GM18507 (cell line): ENCODE results near the gene HPS4.
"Not testable (repeated sequence)": the region's sequence is repeated elsewhere in the genome, so short reads cannot be mapped to it uniquely, and the experiment has no call there.

Experiments used
- DNase-seq: peaks from one replicate; pipeline ENCODE4 v3.0.0; 2011; ENCODE audit warnings: low read depth; ENCODE audit not compliant: insufficient read length; ENCODE audit errors: extremely low spot score
- FAIRE-seq: peaks from 2 replicates; lab custom pipeline; 2011; peaks lifted over from hg19 to GRCh38; lab: Jason Lieb, UNC

HPS4 gene

DNA sequence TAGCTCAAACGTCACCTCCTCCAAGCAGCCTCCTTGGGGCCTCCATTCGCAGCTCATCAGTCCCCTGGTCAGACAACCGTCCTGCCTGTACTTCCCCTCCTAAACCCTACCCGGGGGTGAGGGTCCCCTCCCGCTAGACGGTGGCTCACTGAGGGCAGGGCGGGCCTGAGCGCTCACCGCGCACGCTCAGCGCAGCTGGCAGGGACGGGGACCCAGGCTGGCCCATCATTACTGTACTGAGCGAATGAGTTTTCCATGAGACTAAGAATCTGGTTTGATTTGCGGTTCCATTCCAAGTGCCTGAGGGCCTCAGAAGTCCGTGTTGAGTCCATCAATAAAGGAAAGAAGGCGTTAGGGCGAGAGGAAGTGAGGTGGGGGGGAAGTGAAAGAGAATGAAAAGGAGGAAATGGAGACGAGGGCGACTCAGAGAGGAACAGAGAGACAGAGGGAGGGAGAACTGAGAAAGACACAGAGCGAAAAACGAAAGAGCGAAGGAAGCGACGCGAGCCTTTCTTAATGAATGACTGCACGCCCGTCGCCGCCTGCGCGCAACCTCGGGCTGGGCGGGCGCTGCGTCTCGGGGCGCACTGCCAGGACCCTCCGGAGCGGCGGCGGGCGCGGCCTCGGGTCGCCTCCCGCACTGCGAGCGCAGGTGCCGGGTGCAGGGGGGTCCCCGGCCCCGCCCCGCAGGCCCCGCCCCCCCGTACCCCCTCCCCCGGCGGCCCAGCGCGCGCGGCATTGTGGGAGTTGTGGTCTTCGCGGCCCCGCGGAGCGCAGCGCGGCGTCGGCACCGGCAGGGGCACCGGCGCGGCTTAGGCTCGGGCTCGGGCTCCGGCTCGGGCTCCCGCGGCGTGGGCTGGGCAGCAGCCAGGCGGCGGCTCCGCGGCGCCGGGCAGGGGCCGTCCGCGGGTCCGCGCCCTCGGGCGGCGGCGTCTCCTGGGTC, 54.8 kb downstream of the HPS4 start, which contains the start of gene ASPHD2:
ASPHD2 (plus strand) TSS at position 746 of the 943 bp plus-strand sequence. CDS start 4,356 bp downstream, outside the sequence.
- FAIRE-seq (peak; percentile 99), DNase-seq (peak; percentile 67)

DNA sequence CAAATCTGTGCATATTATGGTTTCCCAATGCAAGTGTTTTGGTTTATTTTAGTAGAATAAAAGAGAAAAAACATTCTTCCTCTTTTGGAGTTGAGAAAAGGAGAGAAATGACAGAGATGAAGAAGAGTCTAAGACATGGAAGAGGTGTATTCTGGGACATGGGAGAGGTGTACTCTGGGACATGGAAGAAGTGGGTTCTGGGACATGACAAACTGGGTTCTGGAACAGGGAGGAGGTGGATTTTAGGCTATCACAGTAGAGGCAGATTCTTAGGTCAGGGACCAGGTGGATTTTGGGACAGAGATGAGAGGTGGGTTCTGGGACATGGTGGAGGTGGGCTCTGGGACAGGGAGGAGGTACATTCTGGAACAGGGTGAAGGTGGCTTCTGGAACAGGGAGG, 56.7 kb downstream of the HPS4 start:
- DNase-seq, result no peak
- no peak for FAIRE-seq

DNA sequence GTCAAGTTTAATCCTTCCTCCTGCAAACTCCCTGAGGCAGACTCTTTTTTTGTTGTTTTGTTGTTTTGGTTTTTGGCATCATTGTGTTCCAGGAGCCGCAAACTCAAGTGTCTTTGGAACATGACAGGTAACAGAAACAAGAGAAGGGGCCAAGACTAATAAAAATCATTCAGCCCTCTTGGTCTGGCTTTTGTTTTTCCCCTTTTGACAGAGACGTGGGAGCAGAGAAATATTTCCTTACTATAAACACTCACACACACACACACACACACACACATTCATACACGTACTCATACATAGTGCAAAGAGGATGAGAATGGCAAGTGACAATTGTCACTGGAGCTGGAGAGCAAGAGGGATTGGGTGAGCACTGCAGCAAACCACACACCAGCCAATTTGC, 65.0 kb downstream of the HPS4 start:
- no peak for FAIRE-seq
- no peak for DNase-seq

DNA sequence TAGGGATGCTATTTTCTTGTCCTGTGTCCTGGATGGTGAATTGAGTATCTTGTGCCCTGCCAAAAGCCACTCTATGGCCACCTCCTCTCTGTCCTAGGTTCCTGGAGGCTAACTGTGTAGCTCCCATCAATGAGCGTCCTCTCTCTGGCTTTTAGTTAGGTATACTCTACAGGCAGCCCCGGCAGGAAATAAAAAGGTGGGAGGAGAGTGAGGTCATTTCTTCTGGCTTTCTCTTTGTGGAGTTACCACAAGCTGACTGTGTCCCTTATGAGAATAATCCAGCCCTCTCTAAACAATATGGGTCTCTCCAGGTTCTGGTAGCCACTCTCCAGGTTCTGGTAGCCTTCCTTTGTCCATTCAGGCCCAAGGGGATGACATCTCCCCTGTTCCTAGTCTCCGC, 66.2 kb downstream of the HPS4 start:
- no peak for FAIRE-seq
- DNase-seq, result no peak

DNA sequence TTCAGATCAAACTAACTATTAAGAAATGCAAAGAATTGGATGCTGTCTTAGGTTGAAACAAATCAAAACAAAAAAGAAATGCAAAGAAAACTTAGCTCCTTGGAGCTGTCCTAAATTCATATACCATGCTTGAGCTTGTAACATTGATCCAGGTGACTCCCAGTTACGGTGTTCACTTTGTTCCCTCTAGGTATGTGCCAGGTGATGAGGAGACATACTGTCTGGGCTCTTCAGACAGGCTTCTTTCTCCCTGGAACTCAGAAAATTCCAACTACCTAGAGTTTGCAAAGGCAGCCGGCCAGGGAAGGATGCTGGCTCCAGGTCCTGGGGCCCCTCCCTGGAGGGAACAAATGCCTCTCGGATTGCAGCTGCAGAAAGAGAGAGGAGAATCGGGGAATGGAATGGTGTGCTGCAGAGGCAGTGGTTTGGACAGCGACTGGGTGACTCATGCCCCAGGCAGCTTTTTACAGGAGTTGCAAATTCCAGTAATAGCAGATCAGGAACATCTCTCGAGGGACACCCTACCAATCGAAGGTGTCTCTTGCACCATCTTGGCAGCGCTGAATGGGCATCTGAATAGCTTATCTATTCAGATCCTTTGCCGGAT, 66.8 kb downstream of the HPS4 start:
- no peak for FAIRE-seq
- DNase-seq, result no peak

DNA sequence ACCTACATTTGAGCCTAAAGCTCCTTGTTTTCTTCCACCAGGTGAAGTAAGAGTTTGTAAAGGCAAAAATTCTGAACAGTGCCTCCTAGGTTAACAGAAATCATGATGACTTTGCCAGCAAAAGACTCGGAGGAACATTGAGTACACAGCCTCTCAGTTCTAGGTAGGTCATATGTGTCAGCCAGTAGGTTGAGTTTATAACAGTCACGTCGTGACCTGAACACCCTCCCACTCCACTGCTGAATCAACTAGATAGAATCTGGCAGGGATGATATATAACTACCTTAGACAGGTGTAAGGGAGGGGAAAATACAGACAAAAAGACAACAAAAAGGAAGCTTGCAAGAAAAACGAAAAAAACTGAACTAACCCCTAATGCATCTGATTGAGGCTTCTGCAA, 67.3 kb downstream of the HPS4 start:
- DNase-seq (no peak), FAIRE-seq (no peak)

DNA sequence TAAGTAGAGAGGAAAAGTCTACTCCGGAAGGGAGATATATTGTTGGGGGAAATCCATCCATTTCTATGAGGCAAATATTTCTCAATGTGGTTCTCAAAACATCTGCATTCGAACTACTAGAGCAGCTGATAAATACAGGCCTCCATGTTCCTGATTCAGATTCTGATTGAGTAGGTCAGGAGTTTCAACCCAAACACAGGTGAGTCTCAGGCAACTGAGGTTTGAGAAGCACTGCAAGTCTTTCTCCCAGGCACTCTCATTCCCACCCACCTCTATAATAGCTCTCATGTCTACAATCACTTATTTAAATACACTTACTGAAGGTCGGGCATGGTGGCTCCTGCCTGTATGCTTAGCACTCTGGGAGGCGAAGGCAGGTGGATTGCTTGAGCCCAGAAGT, 69.2 kb downstream of the HPS4 start:
- FAIRE-seq, result no peak
- DNase-seq, result no peak

DNA sequence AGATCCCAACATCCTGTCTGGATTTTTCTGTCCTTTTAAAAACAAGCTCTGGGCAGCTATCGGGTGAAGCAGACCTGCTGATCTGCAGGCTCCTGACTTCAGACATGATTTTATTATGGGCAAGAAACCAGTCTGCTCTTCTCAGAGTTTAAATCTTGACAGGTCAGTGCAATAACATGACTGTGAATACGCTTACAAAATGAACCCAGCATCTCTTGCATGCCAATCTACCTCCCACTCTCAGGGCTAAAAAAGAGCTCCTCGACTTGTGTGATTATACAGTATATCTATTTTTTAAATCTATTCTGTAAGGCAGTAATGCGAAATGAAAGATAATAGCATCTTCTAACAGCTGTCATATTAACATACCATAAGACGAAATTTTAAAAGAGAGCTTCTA, 73.2 kb downstream of the HPS4 start:
- FAIRE-seq (no peak), DNase-seq (no peak)

DNA sequence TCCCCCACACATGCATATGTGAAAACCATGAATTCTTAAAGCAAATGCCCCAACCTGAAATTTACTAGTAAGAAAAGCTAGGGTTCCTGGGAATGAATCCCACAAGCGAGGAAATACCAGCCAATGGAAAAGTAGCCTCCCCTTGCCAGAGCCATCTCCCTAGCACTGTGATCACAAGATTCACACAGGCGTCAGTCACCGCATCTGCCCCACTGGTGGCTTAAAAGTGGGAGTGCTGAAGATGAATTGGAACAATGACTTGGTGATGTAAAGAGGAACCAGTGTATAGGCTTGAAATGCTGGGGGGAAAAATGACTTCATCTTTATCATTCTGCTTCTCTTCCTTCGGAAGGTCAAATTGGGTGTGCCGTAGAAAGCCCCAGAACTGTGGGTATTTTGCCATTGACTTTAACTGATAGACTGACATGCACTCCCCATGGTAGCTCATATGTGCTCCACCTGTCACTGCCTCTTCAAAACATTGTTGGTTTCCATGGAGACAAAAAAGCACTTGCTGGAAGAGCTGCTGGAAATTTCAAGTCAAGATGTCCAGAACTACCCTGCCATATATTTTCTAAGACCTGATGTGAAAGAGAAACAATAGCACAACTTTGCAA, 73.8 kb downstream of the HPS4 start:
- FAIRE-seq, result no peak

DNA sequence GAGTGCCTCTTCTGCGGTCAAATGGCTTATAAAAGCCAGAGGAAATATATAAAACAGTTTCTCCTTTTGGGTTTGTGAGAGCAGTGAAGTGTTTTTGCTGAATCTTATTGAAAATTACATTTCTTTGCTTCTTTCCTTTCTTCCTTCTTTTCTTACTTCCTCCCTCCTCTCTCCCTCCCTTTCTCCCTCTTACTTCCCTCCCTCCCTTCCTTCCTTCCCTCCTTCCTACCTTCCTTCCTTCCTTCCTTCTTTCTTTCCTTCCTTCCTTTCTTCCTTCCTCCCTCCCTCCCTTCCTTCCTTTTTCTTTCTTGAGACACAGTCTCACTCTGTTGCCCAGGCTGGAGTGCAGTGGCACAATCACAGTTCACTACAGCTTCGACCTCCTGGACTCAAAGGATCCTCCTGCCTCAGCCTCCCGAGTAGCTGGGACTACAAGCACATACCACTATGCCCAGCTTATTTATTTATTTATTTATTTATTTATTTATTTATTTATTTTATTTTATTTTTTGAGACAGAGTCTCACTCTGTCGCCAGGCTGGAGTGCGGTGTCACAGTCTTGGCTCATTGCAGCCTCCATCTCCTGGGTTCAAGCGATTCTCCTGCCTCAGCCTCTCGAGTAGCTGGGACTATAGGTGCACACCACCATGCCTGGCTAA, 74.9 kb downstream of the HPS4 start:
- not testable (repeated sequence) for DNase-seq, FAIRE-seq

More for the DNA sequence above, 73.8 kb downstream of the HPS4 start:
- no peak for DNase-seq

DNA sequence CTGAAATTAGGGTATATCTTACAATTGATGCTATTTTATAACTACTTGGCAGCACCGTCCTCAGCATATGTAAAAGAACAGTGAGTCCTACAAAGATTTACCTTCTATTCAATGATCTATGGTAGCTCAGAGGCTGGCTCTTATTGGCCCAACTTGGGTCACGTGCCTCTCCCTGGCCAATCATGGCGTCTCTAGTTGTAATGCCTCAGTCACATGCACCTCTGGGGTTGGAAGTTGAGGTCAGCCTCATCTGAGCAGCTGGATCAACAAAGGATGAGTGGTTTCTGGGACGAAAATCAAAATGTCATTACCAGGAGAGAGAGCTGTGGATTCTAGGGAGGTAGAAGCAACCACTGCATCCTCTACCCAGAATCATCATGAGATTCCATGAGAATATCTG, 77.5 kb downstream of the HPS4 start:
- no peak for DNase-seq
- FAIRE-seq, result no peak

DNA sequence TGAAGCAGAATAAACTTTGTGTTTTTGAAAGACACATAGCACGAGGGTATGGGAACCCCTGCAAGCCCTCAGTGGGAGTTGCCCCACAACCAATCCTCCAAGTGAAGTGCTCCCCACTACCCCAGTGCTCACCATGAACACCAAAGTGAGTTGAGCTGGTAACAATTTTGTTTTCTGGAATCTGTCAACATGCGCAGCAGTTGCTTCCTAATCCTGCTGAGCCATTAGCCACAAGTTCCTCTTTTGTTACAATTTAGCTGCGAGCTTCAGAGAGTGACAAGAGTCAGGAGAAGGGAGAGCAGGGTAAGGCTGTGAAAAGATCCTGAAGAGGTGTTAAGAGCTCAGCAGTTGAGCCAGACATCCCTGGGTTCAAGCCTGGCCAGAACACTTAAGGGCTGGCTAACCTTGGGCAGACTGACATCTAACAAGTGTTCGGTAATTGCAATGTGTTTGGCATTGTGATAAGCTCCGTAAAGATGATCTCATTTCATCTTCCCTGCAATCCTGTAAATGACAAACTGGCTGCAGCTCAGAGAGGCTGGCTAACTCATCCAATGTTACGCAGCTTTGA, 78.6 kb downstream of the HPS4 start:
- FAIRE-seq, result no peak
- no peak for DNase-seq

DNA sequence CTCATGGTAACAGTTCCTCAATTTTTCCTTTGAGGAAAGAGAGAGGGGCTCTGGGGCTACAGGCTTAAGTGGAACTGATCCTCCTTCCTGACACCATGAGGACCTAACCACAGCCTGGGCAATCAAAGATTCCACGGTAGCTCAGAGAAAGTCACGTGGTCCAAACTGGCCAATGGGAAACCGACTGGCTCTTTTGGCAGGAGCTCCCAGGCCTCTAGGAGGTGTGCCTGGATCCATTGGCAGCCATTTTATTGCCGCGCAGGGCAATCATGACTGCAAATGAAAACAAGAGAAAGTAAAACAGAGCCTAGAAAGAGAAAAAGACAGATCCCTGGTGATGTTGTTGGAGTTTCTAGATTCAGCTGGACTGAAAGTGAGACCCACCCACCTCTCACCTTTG, 81.9 kb downstream of the HPS4 start:
- FAIRE-seq, result no peak
- no peak for DNase-seq
